ENCODE results near the gene MOXD1. TPM values are rescaled to one million over a fixed set of nuclear protein-coding genes. Genes with fewer than 3 reads are reported as not detected.
"Not testable (repeated sequence)": the region's sequence is repeated elsewhere in the genome, so short reads cannot be mapped to it uniquely, and the experiment has no call there.

Gene MOXD1
- total and polyA plus RNA-seq, 9 donors, result 3.1 to 22.0 (median 6.7) TPM

- WGBS (ENCODE audit: insufficient coverage), result 95% methylated on average over 2 of the region's 5 CpGs
- no peaks in the 10 kb centered on the region for H3K27me3 ChIP-seq (ENCODE audit: control insufficient read depth, insufficient read depth, low read length)
- no peak for DNase-seq
- H3K4me3 ChIP-seq (ENCODE audit: low read length), result no peak overlapping the region
- H3K36me3 ChIP-seq (ENCODE audit: control insufficient read depth, insufficient read depth, low read length), result no peaks in the 10 kb centered on the region
- H3K4me1 ChIP-seq (ENCODE audit: control insufficient read depth, insufficient read depth, low read length), result no peaks in the 10 kb centered on the region
- no peak overlapping the region for H3K27ac ChIP-seq (ENCODE audit: low read length)
- H3K9me3 ChIP-seq (replicated peaks; ENCODE audit: control insufficient read depth, low read depth, low read length), result no peaks in the 10 kb centered on the region
Measured at GRCh38 chr6:132286298-132287019, 114.8 kb downstream of the MOXD1 start.

- no peaks in the 10 kb centered on the region for H3K4me1 ChIP-seq (ENCODE audit: control insufficient read depth, insufficient read depth, low read length)
- H3K27me3 ChIP-seq (ENCODE audit: control insufficient read depth, insufficient read depth, low read length), result no peaks in the 10 kb centered on the region
- DNase-seq, result no peak
- no peak overlapping the region for H3K27ac ChIP-seq (ENCODE audit: low read length)
- H3K4me3 ChIP-seq (ENCODE audit: low read length), result no peak overlapping the region
- WGBS (ENCODE audit: insufficient coverage), result 76% methylated on average over 3 of the region's 11 CpGs
- no peaks in the 10 kb centered on the region for H3K9me3 ChIP-seq (replicated peaks; ENCODE audit: control insufficient read depth, low read depth, low read length)
- no peaks in the 10 kb centered on the region for H3K36me3 ChIP-seq (ENCODE audit: control insufficient read depth, insufficient read depth, low read length)
Measured at GRCh38 chr6:132285004-132285780, 116.1 kb downstream of the MOXD1 start.

- H3K4me1 ChIP-seq (ENCODE audit: control insufficient read depth, insufficient read depth, low read length), result no peaks in the 10 kb centered on the region
- H3K9me3 ChIP-seq (replicated peaks; ENCODE audit: control insufficient read depth, low read depth, low read length), result no peaks in the 10 kb centered on the region
- DNase-seq, result no peak
- no peak overlapping the region for H3K4me3 ChIP-seq (ENCODE audit: low read length)
- WGBS (ENCODE audit: insufficient coverage), result 48% methylated on average over 3 of the region's 7 CpGs
- H3K27me3 ChIP-seq (ENCODE audit: control insufficient read depth, insufficient read depth, low read length), result no peaks in the 10 kb centered on the region
- H3K27ac ChIP-seq (ENCODE audit: low read length), result no peak overlapping the region
- no peaks in the 10 kb centered on the region for H3K36me3 ChIP-seq (ENCODE audit: control insufficient read depth, insufficient read depth, low read length)
Measured at GRCh38 chr6:132282696-132283095, 118.6 kb downstream of the MOXD1 start.

GRCh38 chr6:132280436-132280835, 120.8 kb downstream of the MOXD1 start:
- Histone ChIP-seq H3K9me3 (replicated peaks; ENCODE audit: control insufficient read depth, low read depth, low read length) (no peaks in the 10 kb centered on the region), H3K27ac (ENCODE audit: low read length) (no peak overlapping the region), H3K36me3 (ENCODE audit: control insufficient read depth, insufficient read depth, low read length) (no peaks in the 10 kb centered on the region), H3K27me3 (ENCODE audit: control insufficient read depth, insufficient read depth, low read length) (no peaks in the 10 kb centered on the region), H3K4me1 (ENCODE audit: control insufficient read depth, insufficient read depth, low read length) (peaks cover under 1% of the 10 kb centered on the region), H3K4me3 (ENCODE audit: low read length) (no peak overlapping the region)
- WGBS (ENCODE audit: insufficient coverage), result 93% methylated on average over 8 of the region's 8 CpGs
- no peak for DNase-seq

GRCh38 chr6:132279592-132280139, 121.6 kb downstream of the MOXD1 start:
- Histone ChIP-seq H3K4me3 (ENCODE audit: low read length) (peak overlapping the region; percentile 30), H3K27me3 (ENCODE audit: control insufficient read depth, insufficient read depth, low read length) (no peaks in the 10 kb centered on the region), H3K27ac (ENCODE audit: low read length) (no peak overlapping the region), H3K9me3 (replicated peaks; ENCODE audit: control insufficient read depth, low read depth, low read length) (no peaks in the 10 kb centered on the region), H3K4me1 (ENCODE audit: control insufficient read depth, insufficient read depth, low read length) (peaks cover 5% of the 10 kb centered on the region), H3K36me3 (ENCODE audit: control insufficient read depth, insufficient read depth, low read length) (no peaks in the 10 kb centered on the region)
- 0% methylated on average over 3 of the region's 12 CpGs for WGBS (ENCODE audit: insufficient coverage)
- peak; percentile 84 for DNase-seq

GRCh38 chr6:132275066-132275970, 126.0 kb downstream of the MOXD1 start:
- Histone ChIP-seq H3K4me3 (ENCODE audit: low read length) (no peak overlapping the region), H3K27me3 (ENCODE audit: control insufficient read depth, insufficient read depth, low read length) (no peaks in the 10 kb centered on the region), H3K9me3 (replicated peaks; ENCODE audit: control insufficient read depth, low read depth, low read length) (no peaks in the 10 kb centered on the region), H3K4me1 (ENCODE audit: control insufficient read depth, insufficient read depth, low read length) (peaks cover 13% of the 10 kb centered on the region), H3K27ac (ENCODE audit: low read length) (no peak overlapping the region), H3K36me3 (ENCODE audit: control insufficient read depth, insufficient read depth, low read length) (no peaks in the 10 kb centered on the region)
- 81% methylated on average over 5 of the region's 13 CpGs for WGBS (ENCODE audit: insufficient coverage)
- DNase-seq, result no peak

GRCh38 chr6:132272776-132273175, 128.5 kb downstream of the MOXD1 start:
- Histone ChIP-seq H3K27ac (ENCODE audit: low read length) (no peak overlapping the region), H3K4me1 (ENCODE audit: control insufficient read depth, insufficient read depth, low read length) (peaks cover 13% of the 10 kb centered on the region), H3K4me3 (ENCODE audit: low read length) (no peak overlapping the region), H3K27me3 (ENCODE audit: control insufficient read depth, insufficient read depth, low read length) (no peaks in the 10 kb centered on the region), H3K36me3 (ENCODE audit: control insufficient read depth, insufficient read depth, low read length) (no peaks in the 10 kb centered on the region), H3K9me3 (replicated peaks; ENCODE audit: control insufficient read depth, low read depth, low read length) (no peaks in the 10 kb centered on the region)
- no peak for DNase-seq
- WGBS (ENCODE audit: insufficient coverage), result 97% methylated on average over 5 of the region's 10 CpGs

GRCh38 chr6:132270726-132271402, 130.4 kb downstream of the MOXD1 start:
- no peaks in the 10 kb centered on the region for H3K27me3 ChIP-seq (ENCODE audit: control insufficient read depth, insufficient read depth, low read length)
- H3K4me1 ChIP-seq (ENCODE audit: control insufficient read depth, insufficient read depth, low read length), result peaks cover 13% of the 10 kb centered on the region
- peak overlapping the region; percentile 73 for H3K27ac ChIP-seq (ENCODE audit: low read length)
- no peaks in the 10 kb centered on the region for H3K9me3 ChIP-seq (replicated peaks; ENCODE audit: control insufficient read depth, low read depth, low read length)
- 30% methylated on average over 3 of the region's 4 CpGs for WGBS (ENCODE audit: insufficient coverage)
- DNase-seq, result peak; percentile 92
- no peak overlapping the region for H3K4me3 ChIP-seq (ENCODE audit: low read length)
- H3K36me3 ChIP-seq (ENCODE audit: control insufficient read depth, insufficient read depth, low read length), result no peaks in the 10 kb centered on the region

- not testable (repeated sequence) for H3K36me3 ChIP-seq (ENCODE audit: control insufficient read depth, insufficient read depth, low read length); H3K9me3 ChIP-seq (replicated peaks; ENCODE audit: control insufficient read depth, low read depth, low read length); DNase-seq; H3K4me3 ChIP-seq (ENCODE audit: low read length); H3K4me1 ChIP-seq (ENCODE audit: control insufficient read depth, insufficient read depth, low read length); H3K27me3 ChIP-seq (ENCODE audit: control insufficient read depth, insufficient read depth, low read length); H3K27ac ChIP-seq (ENCODE audit: low read length)
- WGBS (ENCODE audit: insufficient coverage), result 70% methylated on average over 3 of the region's 5 CpGs
Measured at GRCh38 chr6:132268666-132269065, 132.6 kb downstream of the MOXD1 start.
